DOHH2 (cell line): Measurements from ENCODE around the gene RPAP2.

Experiments used
- EZH2phosphoT487 ChIP-seq: fragments of 200-600 bp; sonication (generic); IDR thresholded peaks from 2 replicates; pipeline ENCODE4 v1.6.1; 2017; ENCODE audit warnings: borderline replicate concordance, mild to moderate bottlenecking, antibody characterized with exemption, low read length, moderate library complexity, mixed read lengths
- TF ChIP-seq, protein P1 (sequence below): fragments of 200-600 bp; sonication (generic); IDR thresholded peaks from one replicate; pipeline ENCODE4 v1.5.1; 2014; ENCODE audit warnings: antibody characterized with exemption, mild to moderate bottlenecking, low read depth, low read length; ENCODE audit not compliant: poor library complexity, severe bottlenecking

DNA sequence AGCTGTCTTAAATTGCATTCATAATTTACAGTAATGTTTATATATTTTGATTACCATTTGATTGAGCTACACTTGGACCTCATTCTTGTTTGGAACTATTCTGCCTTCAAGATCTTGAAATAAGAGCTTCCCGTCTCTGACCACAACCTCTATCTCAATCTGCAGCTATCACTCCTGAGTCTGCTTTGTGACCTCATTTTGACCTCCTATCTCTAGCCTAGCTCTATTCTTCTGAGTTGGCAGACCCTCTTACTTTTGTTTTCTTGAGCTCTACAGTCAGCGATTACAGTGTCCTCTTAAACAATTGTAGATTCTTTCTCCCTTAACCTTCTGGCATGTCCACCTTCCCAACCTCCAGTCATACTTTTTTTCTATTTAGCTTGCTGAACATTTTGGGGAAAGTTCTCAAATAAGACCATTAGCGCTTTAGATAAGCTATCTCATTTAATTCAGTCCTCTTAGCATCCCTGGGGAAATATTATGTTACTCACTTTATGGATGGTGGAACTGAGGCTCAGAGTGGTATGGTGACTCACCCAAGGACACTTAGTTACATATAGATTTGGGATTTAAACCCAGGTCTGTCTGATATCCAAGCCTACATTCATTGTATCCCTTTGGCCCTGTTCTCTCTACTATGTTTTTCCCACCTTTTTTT lies 19.1 kb downstream of the RPAP2 start:
- TF ChIP-seq, protein P1, sequence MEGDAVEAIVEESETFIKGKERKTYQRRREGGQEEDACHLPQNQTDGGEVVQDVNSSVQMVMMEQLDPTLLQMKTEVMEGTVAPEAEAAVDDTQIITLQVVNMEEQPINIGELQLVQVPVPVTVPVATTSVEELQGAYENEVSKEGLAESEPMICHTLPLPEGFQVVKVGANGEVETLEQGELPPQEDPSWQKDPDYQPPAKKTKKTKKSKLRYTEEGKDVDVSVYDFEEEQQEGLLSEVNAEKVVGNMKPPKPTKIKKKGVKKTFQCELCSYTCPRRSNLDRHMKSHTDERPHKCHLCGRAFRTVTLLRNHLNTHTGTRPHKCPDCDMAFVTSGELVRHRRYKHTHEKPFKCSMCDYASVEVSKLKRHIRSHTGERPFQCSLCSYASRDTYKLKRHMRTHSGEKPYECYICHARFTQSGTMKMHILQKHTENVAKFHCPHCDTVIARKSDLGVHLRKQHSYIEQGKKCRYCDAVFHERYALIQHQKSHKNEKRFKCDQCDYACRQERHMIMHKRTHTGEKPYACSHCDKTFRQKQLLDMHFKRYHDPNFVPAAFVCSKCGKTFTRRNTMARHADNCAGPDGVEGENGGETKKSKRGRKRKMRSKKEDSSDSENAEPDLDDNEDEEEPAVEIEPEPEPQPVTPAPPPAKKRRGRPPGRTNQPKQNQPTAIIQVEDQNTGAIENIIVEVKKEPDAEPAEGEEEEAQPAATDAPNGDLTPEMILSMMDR, result no peak
- no peak for TF ChIP-seq EZH2phosphoT487
